Esophagus squamous epithelium (tissue), 4 donors: ENCODE measurements around the gene IGF2BP1.
"Not testable (repeated sequence)": the region's sequence is repeated elsewhere in the genome, so short reads cannot be mapped to it uniquely, and the experiment has no call there.

Experiments used
- CTCF ChIP-seq, 6 experiments: fragments of 450-650 bp in 4 of 6; fragments of 200-600 bp in 2 of 6; sonication (generic) in 2 of 6; IDR thresholded peaks; one replicate each; pipeline ENCODE4 v1.5.1; 2016 to 2019; ENCODE audit warnings: antibody characterized with exemption in 6 of 6, mild to moderate bottlenecking in 4 of 6, moderate library complexity in 4 of 6
- POLR2A ChIP-seq, 4 donors: fragments of 450-650 bp; IDR thresholded peaks; one replicate each; pipeline ENCODE4 v1.6.1; 2017; ENCODE audit warnings: antibody characterized with exemption in 4 of 4, mild to moderate bottlenecking in 4 of 4, moderate library complexity in 3 of 4

DNA sequence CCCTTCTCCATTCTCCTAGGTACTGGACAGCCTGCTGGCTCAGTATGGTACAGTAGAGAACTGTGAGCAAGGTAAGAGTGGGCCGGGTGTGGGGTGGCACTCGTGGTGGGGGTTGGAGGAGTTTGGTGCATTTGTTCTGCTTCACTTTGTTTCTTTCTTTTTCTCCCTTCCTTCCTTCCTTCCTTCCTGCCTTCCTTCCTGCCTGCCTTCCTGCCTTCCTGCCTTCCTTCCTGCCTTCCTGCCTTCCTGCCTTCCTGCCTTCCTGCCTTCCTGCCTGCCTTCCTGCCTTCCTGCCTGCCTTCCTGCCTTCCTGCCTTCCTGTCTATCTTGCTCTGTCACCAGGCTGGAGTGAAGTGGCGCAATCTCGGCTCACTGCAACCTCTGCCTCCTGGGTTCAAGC is 29.3 kb downstream of the IGF2BP1 start:
- not testable (repeated sequence) for TF ChIP-seq CTCF, POLR2A (IDR thresholded peaks at IDR 0.05)
